GM20431 (cell line): ENCODE measurements around the gene OR6V1.
"Not testable (repeated sequence)": the region's sequence is repeated elsewhere in the genome, so short reads cannot be mapped to it uniquely, and the experiment has no call there.

Experiments
- in situ Hi-C: fragments of 300-500 bp; cut with MseI, MboI; formaldehyde crosslinking; loops from one replicate; pipeline ENCODE4 v1.15.0; 2020; ENCODE audit warnings: low sequenced_read_pairs; ENCODE audit not compliant: unreplicated experiment

Gene OR6V1

DNA sequence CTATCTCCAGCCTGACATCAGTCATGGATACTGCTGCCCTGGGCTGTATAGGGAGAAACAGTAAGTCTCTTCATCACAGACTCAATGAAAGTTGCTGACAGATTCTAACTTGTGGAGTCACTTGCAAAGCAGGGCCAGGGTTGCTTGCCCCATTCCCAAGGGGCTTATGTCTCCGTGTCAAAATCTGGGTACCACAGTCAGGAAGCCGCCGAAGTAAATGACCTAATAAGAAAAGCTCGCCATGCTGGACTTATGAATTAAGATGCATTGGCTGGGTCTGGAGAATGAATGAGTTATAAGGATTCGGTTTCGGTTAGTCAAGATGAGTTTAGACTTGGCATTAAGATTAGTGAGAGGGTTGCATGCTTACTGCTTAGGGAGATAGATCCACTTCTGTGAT, 10.8 kb upstream of the OR6V1 start:
- in situ Hi-C loops = no loop called here

DNA sequence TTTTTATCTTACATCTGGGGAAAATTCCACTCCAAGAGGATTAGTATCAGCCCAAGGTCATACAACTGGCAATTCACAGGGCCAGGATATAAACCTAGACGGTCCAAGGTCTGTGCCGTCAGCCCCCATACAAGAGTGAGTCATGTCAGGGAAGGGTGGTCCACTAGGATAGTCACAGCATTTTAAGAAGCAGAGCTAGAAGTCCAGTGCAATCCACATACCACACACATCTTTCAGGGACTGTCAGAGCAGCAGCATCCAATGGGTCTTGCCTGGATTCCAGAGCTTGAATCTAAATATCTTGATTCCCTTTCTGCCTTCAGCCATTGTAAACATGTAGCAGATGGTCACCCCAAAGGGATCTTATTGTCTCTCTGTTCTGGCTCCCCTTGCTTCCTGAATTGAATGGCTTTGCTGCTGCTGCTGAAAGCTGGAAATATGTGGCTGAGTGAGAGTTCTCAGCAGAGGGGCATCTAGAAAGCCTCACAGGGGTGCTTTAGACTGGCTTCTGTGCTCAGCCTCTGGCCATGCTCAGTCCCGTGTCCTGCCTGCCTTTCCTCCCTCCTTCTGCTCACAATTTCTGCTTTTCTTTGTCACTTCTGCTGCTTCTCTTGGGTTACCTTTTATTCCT, 9.9 kb upstream of the OR6V1 start:
- in situ Hi-C loops = no loop called here

DNA sequence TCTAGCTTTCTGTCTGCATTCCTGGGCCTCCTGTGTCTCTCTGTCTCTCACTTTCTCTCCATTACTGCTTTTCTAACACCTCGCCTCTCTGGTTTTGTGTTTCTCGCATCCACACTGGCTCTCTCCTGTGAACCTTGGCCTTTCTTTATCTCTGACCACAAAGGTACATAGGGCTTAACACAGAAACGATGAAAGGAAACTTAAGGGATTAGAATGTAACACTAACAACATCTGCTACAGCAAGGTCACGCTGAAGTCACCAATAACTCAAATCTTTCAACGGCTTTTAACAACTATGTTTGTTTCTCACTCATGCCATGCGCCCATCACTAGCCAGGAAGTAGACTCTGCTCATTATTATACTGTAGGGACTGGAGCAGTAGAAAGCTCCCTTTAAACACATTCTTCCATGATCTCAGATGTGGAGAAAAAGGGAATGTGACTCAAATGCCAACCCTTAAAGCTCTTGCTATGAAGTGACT, 9.3 kb upstream of the OR6V1 start:
- in situ Hi-C loops = no loop called here

DNA sequence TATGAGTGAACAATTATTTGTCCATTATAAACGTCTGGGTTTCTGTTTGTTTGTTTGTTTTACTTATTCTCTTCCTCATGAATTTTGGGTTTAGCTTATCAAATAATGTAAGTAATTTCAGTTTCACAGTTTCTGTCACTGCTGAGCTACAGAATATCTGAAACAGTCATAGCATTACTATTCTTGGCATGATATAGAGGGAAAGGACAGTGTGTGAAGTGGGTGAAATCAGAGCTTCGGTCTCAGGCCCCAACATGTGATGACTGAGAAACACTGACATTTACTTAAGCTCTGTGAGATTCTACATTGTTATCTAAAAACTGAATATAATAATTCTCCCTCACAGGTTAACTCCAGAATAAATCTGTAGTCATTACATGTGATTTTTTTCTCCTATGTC, 8.8 kb upstream of the OR6V1 start:
- in situ Hi-C loops = no loop called here

DNA sequence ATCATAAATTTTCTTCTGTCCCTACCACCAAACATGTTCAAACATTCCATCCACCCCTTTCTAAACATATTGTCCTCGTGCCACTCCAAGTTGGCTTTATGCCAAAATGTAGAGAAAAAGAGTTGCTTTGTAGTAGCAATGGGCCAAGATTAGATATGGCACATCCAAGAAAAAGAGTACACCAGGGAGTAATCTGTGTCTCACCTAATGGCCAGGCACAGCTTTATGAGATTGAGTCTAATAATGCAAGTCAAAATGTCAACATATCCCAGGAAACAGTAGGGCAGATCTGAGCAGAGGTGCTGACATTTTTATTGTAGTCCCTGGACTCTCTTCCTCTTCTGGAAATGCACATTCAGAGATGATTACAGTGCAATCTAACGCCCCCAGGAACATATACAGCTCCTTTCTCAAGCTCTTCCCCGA, 5.7 kb upstream of the OR6V1 start:
- in situ Hi-C loops = no loop called here

DNA sequence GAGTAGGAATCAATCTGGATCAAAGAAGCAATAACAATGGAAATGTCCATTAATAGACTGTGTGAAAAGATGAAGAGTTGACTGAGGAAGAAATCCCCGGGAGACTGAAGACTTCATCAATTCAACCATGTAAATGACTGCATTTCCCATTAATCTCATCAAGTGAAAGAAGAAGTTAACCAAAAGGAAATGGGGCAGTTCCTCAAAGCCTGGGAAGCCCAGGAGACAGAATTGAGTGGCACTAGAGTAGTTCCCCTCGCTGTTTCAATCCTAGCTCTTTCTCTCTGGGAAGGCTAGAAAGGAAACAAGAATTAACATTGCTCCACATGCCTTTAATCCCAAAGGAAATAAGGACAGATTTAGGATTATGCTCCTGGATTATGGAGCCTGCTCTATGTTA, 4.8 kb upstream of the OR6V1 start:
- in situ Hi-C loops = no loop called here

DNA sequence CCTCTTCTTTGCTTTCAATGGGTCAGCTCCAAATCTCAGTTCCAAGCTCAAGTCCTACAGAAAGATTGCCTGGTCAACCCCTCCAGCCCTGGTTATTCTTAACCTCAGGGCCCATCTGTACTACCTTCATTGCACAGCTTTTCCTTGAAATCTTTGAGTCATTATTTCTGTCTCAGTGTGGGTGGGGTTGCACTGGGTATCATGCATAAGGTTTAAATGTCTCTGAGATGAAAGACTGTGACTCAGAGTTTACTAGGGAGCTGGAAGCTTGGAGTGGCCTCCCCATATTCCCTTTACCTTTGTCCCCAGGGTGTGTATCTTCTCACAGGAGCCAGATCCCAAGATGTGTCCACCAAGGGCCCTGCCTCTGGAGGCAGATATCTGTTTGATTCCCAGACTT, 3.3 kb upstream of the OR6V1 start:
- in situ Hi-C loops = no loop called here

DNA sequence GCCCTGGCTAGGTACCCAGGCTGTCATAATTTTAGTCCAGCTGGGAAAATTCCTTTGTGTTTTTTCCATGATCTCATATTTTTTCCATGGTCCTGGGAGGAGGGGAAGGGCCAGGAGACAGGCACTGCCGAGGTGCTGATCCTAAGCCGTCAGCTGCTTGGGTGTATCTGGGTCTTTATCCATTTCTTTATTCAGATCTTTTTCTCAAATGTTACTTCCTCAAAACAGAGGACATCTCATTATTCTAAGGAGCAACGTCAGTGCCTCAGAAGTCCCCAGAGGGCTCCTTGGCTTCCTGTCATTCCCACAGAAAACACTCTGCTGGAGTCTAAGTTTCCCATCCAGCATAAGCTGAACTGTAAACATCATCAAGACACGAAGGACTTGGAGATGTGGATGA, 2.8 kb upstream of the OR6V1 start:
- in situ Hi-C loops = no loop called here

DNA sequence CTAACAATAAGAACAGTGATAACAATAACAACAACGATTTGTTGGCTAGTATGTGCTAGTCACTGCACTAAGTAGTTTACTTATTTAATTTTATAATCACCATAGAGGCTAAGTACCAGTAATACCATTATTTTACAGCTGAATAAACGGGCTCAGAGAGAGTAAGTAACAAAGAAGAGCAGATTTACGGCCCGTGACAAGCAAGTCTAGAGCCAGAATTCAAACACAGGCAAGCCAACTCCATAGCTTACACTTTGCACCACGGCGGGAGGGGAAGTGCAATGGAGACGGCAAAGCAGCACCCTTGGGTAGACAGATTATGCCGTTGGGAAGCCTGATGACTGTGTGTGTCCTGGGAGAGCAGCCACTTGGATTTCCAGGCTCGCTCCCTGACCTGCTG, 1.2 kb upstream of the OR6V1 start:
- in situ Hi-C loops = no loop called here

DNA sequence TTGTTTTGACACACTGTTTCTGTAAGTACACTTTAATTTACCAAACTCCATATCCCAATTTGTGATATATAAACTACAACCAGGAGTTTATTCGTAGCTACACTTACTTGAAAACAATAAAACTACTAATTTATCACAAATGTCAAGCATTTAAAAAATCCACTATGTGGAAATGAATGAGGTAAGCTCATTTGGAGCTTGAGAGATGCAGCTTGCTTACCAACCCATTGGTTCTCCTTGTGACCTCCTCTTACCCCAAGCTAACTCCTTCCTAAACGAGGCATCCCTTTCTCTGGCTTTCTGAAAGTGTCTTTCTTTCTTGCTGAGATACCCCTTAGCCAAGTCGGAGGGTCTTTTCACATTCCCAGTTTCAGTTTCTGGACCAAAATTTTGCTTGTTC, 2.5 kb downstream of the OR6V1 start:
- in situ Hi-C loops = no loop called here

DNA sequence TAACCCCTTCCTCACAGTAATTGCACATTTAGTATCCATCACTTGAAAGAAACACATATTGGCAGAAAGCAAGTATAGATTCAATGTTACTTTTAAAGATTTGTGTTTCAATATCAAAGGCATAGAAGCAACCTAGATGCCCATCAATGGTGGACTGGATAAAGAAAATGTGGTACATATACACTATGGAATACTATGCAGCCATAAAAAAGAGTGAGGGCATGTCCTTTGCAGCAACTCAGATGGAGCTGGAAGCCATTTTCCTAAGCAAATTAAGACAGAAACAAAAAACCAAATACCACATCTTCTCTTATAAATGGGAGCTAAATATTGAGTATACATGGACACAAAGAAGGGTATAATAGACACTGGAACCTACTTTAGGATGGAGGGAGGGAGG, 3.6 kb downstream of the OR6V1 start:
- in situ Hi-C loops = no loop called here

DNA sequence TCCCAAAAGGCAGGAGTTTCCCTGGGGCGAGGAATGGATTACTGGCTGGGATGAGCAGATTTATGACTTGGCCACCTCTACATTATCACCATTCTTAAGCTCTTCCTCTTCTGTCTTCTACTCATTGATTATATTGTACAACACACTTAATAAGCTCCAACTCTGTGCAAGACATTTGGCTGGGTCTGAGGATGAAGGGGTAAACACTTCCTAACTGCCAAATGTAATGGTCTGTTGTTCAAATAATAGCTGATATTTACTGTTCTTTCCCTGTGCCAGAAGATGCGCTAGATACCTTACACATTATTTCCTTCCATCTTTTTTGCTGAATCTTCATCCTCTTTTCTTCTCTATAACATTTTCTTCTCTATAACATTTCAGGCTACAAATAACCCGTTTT, 11.6 kb downstream of the OR6V1 start:
- in situ Hi-C loops = no loop called here

DNA sequence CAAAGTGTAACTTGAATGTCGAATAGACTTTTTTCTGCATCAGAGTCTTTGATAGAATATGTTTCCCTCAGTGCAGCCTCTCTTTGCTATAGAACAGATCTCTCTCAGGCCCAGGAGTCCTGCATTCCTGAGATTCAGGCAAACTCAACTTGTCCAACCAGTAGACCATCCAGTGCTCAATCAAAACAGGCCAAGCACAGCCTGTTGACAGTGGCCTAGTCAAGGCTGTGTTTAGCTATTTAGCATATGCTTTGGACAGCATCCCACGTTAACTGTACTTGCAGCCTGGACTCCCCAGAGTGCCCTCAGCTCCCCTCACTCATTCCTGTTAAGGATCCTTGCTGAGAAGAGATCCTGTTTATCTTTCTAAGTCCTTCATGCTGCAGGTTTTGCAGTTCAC, 16.3 kb downstream of the OR6V1 start:
- in situ Hi-C loops = no loop called here

DNA sequence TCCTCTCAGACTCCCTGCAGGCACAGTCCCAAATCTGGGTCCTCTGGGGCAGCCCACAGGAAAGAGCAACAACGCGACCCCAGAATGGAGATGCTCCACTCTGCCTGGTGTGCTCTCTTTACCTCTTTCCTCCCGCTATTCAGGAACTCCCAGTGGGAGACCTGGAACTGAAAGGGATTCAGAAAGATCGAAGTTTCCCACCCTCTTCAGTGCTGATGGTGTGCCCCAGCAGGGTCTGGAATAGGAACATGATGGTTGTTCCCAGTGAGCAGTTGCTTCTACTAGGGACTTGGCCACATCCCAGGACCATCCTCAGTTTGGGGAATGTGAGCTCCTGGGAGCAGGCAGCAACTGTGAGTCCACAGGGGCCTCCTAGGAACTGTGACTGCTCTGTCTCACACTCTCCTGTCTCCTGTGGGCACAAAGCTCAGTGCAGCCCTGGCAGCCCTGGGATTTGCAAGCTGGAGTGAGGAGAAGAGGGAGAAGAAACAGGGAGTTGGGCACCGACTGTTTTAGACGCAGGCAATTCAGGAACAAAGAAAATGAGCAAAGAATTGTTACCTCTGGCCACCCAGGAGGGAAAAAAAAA, 17.9 kb downstream of the OR6V1 start:
- in situ Hi-C loops = no loop called here

DNA sequence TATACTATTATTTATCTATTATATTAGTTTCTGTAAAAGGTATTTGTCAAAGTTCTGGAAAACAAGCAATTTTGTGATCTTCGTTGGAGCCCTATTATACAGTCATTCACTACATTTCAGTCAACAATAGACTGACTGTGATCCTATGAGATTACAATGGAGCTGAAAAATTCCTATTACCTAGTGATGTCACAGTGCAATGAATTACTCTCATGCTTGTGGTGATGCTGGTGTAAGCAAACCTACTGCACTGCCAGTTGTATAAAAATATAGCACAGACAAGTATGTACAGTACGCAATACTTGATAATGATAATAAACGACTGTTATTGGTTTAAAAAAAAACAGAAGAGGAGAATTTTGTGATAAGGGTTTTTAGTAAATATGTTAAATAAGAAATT, 21.4 kb downstream of the OR6V1 start:
- in situ Hi-C loops = no loop called here

DNA sequence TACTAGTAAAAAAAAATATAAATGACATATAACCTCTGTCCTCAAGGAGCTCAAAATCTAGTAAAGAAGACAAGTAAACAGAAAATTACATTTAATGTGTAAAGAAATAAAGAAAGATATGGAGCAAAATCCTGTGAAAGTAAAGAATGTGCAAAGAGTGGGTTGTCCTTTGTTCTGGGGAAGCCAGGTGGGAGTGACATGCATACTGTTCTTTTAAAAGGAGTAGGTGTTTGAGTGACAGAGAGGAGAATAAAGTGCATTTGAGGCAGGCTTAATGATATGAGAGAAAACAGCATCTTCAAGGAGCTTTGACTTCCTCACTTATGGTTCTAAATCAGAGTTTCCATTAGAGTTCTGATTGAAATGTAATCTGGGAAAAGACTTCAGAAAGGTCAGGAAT, 22.0 kb downstream of the OR6V1 start:
- in situ Hi-C loops = no loop called here

DNA sequence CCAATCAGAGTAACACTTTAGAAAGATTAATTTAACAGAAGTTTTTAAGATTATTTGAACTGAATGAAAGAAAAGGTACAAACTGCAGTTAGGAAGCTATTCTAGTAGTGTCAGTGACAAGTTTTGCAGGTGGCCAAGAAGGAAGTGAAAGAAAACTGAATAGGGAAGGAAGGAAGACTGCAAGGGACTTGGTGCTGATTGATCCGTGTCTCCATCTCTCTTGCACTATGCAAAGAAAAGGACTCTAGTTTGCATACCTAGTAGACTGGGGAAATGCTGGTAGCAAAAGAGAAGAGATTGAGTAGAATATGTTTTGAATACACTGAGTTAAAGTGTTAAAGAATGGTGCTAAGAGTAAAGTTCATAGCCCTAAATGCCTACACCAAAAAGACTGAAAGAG, 33.0 kb downstream of the OR6V1 start:
- in situ Hi-C loops = no loop called here

DNA sequence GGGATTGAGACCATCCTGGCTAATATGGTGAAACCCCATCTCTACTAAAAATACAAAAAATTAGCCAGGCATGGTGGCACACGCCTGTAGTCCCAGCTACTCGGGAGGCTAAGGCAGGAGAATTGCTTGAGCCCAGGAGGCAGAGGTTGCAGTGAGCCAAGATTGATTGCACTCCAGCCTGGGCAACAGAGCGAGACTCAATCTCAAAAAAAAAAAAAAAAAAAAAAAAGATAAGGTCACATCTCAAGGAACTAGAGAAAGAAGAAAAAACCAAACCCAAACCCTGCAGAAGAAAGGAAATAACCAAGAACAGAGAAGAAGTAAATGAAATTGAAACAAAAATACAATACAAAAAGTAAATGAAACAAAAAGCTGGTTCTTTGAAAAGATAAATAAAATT, 33.5 kb downstream of the OR6V1 start:
- in situ Hi-C loops = not testable (repeated sequence)

DNA sequence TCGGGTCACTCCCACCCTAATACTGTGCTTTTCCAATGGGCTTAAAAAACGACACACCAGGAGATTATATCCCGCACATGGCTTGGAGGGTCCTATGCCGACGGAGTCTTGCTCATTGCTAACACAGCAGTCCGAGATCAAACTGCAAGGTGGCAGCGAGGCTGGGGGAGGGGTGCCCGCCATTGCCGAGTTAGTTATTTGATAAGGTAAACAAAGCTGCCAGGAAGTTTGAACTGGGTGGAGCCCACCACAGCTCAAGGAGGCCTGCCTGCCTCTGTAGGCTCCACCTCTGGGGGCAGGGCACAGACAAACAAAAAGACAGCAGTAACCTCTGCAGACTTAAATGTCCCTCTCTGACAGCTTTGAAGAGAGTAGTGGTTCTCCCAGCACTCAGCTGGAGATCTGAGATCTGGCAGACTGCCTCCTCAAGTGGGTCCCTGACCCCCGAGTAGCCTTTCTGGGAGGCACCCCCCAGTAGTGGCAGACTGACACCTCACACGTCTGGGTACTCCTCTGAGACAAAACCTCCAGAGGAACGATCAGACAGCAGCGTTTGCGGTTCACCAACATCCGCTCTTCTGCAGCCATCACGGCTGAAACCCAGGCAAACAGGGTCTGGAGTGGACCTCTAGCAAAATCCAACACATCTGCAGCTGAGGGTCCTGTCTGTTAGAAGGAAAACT, 36.5 kb downstream of the OR6V1 start:
- in situ Hi-C loops = not testable (repeated sequence)

DNA sequence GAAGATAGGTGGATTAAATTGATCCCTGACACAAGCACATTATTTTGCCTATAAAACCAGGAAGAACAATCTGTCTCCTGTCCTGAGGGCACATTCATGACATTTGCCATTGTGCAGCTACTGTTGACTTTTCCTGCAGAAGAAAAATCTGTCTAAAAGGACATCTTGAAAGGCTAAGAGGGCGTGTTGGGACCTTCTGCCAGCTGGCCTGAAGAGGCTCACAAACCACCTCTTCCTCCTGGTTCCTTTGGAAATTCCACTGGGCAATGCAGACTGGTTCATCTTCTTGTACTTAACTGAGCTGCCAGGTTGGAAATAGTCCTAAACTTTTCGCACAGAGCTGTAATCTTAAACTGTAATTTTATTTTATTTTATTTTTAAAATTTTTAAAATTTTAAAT, 44.0 kb downstream of the OR6V1 start:
- in situ Hi-C loops = no loop called here

DNA sequence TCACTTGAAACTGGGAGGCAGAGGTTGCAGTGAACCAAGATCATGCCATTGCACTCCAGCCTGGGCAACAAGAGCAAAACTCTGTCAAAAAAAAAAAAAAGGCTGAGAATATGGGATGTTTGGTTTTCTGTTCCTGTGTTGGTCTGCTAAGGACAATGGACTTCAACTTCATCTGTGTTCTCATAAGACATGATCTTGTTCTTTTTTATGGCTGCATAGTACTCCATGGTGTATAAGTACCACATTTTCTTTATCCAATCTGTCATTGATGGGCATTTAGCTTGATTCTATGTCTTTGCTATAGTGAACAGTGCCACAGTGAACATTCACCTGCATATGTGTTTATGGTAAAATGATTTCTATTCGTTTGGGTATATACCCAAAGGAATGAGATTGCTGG, 47.4 kb downstream of the OR6V1 start:
- in situ Hi-C loops = not testable (repeated sequence)
